HFF-Myc (cell line): Measurements from ENCODE around the gene RAPH1.
"Not testable (repeated sequence)": the region's sequence is repeated elsewhere in the genome, so short reads cannot be mapped to it uniquely, and the experiment has no call there.

Experiments
- DNase-seq: peaks from one replicate; pipeline ENCODE4 v3.0.0-alpha.2; 2011; ENCODE audit warnings: low read depth; ENCODE audit errors: extremely low read depth
- H3K4me3 ChIP-seq: replicated peaks from 2 replicates; pipeline ENCODE4 v1.5.1; 2011; ENCODE audit warnings: low read depth, mild to moderate bottlenecking, control low read depth, low read length
- TF ChIP-seq, protein P1 (sequence below): IDR thresholded peaks from 2 replicates; pipeline ENCODE4 v1.5.1; 2012; ENCODE audit warnings: mild to moderate bottlenecking, low read depth, low read length, control low read depth; ENCODE audit errors: missing control alignments

Gene RAPH1

DNA sequence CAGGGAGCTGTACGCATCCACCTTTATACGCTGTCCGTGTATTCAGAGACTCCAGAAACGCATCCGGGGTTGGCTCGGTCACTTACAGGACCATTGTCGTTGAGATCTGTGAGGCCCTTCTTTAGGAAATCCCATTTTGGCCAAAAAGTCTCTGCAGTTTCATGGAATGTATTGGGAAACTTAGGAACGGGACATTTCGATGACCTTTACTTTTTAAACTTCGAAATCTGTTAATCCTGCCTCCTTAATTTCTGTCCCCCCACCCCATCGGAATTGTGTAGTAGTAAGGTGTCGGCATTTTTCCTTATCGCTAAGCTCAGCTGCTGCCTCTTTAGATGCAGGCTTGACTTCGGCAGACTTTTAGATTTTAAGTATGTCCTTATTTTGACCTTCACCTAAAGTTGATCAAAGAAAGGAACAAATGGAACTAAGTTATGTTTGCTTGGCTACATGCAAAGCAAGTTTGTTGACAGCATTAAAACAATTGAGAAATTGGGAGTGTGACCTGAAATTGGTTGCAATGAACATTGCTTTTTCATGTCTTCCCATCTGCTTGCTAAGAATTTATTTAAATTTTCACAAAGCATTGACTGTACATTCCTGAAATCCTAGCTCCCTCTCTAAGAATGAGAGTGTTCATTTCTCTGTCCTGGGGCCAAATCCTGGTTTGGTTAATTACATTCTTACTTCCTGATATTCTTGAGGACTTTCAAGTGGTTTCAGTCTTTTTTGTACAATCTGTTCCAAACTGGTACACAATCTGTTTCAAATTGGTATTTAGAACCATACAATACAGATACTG, 884 bp upstream of the RAPH1 start:
- peak overlapping the region; percentile 52 for H3K4me3 ChIP-seq
- DNase-seq: no peak
- TF ChIP-seq, protein P1, sequence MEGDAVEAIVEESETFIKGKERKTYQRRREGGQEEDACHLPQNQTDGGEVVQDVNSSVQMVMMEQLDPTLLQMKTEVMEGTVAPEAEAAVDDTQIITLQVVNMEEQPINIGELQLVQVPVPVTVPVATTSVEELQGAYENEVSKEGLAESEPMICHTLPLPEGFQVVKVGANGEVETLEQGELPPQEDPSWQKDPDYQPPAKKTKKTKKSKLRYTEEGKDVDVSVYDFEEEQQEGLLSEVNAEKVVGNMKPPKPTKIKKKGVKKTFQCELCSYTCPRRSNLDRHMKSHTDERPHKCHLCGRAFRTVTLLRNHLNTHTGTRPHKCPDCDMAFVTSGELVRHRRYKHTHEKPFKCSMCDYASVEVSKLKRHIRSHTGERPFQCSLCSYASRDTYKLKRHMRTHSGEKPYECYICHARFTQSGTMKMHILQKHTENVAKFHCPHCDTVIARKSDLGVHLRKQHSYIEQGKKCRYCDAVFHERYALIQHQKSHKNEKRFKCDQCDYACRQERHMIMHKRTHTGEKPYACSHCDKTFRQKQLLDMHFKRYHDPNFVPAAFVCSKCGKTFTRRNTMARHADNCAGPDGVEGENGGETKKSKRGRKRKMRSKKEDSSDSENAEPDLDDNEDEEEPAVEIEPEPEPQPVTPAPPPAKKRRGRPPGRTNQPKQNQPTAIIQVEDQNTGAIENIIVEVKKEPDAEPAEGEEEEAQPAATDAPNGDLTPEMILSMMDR: no peak

GRCh38 chr2:203534621-203535077, 452 bp downstream of the RAPH1 start:
- TF ChIP-seq, protein P1: no peak
- DNase-seq: no peak
- H3K4me3 ChIP-seq: peak overlapping the region; percentile 79

DNA sequence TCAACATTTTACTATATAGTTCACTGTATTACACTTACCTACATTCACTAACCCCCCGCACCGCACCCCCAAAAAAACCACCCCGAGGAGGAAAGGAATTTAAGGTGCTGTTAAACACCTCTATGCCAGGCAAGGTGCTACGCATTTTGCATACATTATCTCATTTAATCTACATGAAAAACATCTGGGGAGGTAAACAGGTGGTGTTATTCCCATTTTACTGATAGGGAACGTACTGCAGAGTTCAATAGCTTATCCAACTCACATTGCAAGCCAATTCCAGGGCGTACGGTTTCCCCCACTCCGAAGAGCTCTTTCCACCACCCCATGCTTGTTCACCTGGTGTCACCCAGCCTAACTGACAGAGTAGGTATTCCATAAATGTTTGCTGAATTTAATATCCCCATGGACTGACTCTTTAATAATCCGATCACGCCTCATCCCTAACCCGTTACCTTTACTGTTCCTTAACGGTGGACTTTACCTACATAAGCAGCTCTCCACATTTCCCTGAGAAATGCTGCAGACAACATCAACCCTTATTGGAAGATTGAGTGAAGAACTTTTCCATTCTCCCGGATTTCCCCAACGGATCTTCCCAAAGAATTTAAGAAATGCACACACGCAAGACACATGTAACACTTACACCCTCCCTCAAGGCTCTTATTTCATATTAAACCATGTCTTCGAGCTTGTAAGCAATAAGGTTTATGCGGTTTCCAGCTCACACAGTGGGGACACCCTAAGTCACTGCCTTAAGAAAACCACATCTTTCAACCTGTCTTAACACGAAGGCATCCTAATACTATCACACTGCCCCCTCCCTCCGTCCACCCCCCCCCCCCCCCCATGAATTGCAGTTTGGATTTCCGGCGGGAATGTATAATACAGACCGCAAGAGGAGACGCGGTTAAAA, 1.2 kb downstream of the RAPH1 start:
- H3K4me3 ChIP-seq: peak overlapping the region; percentile 79
- TF ChIP-seq, protein P1: no peak
- no peak for DNase-seq

- no peak for DNase-seq
- peak overlapping the region; percentile 79 for H3K4me3 ChIP-seq
- TF ChIP-seq, protein P1: no peak
Measured at GRCh38 chr2:203532957-203533658, 2.0 kb downstream of the RAPH1 start.

- DNase-seq: no peak
- TF ChIP-seq, protein P1: no peak
- no peak overlapping the region for H3K4me3 ChIP-seq
Measured at GRCh38 chr2:203527719-203528118, 7.4 kb downstream of the RAPH1 start.

DNA sequence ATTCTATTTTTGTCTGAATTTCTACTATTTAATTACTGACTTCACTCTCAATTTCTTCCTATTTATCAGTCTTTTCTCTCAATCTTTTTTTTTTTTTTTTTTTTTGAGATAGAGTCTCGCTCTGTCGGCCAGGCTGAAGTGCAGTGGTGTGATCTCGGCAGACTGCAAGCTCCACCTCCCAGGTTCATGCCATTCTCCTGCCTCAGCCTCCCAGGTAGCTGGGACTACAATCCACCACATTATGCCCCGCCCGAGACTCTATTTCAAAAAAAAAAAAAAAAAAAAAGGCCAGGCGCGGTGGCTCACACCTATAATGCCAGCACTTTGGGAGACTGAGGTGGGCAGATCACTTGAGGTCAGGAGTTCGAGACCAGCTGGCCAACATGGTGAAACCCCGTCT, 21.8 kb downstream of the RAPH1 start:
- H3K4me3 ChIP-seq, DNase-seq: not testable (repeated sequence)
